ENCODE measurements around the gene TIGIT. TPM values are rescaled to one million over a fixed set of nuclear protein-coding genes. Genes with fewer than 3 reads are reported as not detected.

Gene TIGIT
- total RNA-seq, 4 donors from 2014 or later: 0.11 to 0.98 (median 0.40) TPM; not detected in 1

DNA sequence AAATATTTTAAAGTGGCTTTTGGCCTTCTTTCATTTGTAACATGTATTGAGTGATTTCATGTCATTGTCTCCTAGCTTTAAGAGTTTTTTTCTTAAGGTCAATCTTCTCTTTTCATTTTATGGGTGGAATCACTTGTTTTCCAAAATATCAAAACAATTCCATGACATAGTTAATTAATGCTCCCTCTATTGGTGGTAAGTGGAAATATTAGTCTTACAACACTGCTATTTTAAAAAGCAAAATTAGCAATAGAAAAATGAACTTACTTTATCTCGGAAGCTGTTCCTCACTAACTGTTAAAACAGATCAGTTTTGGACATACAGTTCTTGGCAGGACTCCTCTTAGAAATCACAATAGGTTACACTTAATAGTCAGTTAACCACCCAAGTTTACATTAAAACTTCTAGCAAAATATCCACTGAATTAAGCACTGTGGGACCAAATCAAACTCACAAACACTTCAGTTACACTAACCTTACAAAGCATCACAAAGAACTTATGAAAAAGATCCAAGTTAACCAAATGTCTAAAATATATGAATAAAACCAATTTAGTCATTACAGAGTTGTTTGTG, 42.4 kb downstream of the TIGIT start:
- no peak for TF ChIP-seq POLR2A (IDR thresholded peaks at IDR 0.05)
- TF ChIP-seq, protein P1, sequence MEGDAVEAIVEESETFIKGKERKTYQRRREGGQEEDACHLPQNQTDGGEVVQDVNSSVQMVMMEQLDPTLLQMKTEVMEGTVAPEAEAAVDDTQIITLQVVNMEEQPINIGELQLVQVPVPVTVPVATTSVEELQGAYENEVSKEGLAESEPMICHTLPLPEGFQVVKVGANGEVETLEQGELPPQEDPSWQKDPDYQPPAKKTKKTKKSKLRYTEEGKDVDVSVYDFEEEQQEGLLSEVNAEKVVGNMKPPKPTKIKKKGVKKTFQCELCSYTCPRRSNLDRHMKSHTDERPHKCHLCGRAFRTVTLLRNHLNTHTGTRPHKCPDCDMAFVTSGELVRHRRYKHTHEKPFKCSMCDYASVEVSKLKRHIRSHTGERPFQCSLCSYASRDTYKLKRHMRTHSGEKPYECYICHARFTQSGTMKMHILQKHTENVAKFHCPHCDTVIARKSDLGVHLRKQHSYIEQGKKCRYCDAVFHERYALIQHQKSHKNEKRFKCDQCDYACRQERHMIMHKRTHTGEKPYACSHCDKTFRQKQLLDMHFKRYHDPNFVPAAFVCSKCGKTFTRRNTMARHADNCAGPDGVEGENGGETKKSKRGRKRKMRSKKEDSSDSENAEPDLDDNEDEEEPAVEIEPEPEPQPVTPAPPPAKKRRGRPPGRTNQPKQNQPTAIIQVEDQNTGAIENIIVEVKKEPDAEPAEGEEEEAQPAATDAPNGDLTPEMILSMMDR (IDR thresholded peaks at IDR 0.05): peak in 5 of 6 experiments; percentile 6 to 52 (median 37)
- no peak for DNase-seq
- H3K4me3 ChIP-seq (replicated peaks in 1 of 3): no peak overlapping the region
- H3K36me3 ChIP-seq: peaks cover 0 to 8% of the 10 kb centered on the region in 2 donors
- H3K27ac ChIP-seq: no peak overlapping the region
- WGBS, 2 donors: 86% methylated on average over 1 of the region's 1 CpG
- no peaks in the 10 kb centered on the region for H3K4me1 ChIP-seq
- intact Hi-C loops (cut with DNase I): no loop called here
- no peaks in the 10 kb centered on the region for H3K9me3 ChIP-seq
- no peaks in the 10 kb centered on the region for H3K27me3 ChIP-seq

DNA sequence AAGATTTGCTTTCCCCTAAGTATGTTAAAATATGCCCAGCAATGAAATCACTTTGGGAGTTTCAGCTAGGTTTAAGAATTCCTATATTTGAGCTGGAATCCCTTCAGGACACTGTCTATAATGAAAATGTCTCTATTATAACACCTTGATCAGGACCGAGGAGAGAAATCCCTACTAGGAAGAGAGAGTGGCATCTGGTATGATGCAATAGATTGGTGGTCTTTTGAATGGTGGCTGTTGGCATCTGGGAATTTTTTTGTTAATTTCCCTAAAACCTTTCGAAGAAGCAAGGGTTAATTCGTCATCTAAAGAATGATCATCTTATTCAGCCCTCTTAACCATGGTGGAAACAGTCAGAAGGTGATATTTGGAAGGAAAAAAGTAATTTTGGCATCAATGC, 43.0 kb downstream of the TIGIT start:
- no peak for TF ChIP-seq POLR2A (IDR thresholded peaks at IDR 0.05)
- TF ChIP-seq, protein P1 (IDR thresholded peaks at IDR 0.05): no peak

DNA sequence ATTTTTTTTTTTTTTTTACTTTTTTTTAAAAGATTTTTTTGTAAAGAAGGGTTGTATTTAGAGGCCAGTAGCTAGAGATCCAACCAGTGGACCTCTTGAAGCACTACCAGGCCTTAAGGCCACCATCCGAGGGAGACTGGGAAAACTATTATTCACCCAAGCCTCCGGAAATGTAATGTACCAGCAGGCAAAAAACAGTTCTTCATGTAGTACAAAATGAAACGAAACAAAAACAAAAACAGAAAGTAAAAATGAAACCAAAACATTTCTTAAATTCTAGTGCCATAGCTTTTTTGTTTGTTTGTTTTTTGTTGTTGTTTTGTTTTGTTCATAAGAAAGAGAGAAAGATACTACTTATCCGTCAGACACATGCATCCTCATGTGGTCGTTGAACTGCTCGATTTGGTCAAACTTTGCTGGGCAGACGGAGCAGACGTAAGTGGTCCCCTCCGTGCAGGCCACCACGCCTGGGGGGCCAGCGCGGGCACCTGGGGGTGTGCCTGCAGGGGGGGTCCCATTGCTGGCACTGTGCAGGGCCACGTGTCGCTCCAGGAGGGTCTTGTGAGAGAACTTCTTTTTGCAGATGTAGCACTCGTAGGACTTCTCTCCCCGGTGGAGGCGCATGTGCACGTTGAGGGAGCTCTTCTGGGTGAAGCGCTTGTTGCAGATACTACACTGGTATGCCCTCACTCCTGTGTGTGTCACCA, 45.0 kb downstream of the TIGIT start:
- Histone ChIP-seq H3K9me3 (no peaks in the 10 kb centered on the region), H3K4me1 (no peaks in the 10 kb centered on the region), H3K27ac (no peak overlapping the region), H3K27me3 (no peaks in the 10 kb centered on the region), H3K36me3 (peaks cover 0 to 8% of the 10 kb centered on the region in 2 donors), H3K4me3 (replicated peaks in 1 of 3) (no peak overlapping the region)
- TF ChIP-seq, protein P1 (IDR thresholded peaks at IDR 0.05): no peak
- TF ChIP-seq POLR2A (IDR thresholded peaks at IDR 0.05): no peak
- WGBS, 2 donors: 95 to 96% methylated on average over 19 of the region's 19 CpGs
- intact Hi-C loops (cut with DNase I): no loop called here
- DNase-seq: no peak

More for the DNA sequence above, 43.0 kb downstream of the TIGIT start:
- Histone ChIP-seq H3K27ac (no peak overlapping the region), H3K36me3 (peaks cover 0 to 8% of the 10 kb centered on the region in 2 donors), H3K27me3 (no peaks in the 10 kb centered on the region), H3K4me1 (no peaks in the 10 kb centered on the region), H3K4me3 (replicated peaks in 1 of 3) (no peak overlapping the region), H3K9me3 (no peaks in the 10 kb centered on the region)
- no peak for DNase-seq
- intact Hi-C loops (cut with DNase I): no loop called here
- 92 to 95% methylated on average over 3 of the region's 3 CpGs for WGBS, 2 donors

DNA sequence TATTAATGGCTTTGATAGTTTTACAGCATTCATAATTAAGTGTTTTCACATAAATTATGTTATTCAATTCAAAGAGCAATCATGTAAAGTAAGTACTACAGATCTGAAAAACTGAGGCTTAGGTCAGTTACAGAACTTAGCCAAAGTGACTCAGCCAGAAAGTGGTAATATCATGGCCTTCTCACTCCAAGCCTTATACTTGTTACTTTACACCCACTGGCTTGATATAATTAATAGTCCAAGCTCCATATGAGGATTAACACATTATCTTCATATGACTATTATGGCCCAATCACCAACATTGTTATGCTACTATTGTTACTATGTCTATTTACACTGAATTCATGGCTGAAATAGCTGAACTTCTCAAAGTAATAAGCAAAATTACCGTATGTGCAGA, 50.7 kb downstream of the TIGIT start:
- 94 to 98% methylated on average over 1 of the region's 1 CpG for WGBS, 2 donors
- Histone ChIP-seq H3K27me3 (no peaks in the 10 kb centered on the region), H3K9me3 (no peaks in the 10 kb centered on the region), H3K4me3 (replicated peaks in 1 of 3) (no peak overlapping the region), H3K36me3 (peaks cover 0 to 4% of the 10 kb centered on the region in 2 donors), H3K4me1 (no peaks in the 10 kb centered on the region), H3K27ac (no peak overlapping the region)
- TF ChIP-seq, protein P1 (IDR thresholded peaks at IDR 0.05): no peak
- TF ChIP-seq POLR2A (IDR thresholded peaks at IDR 0.05): no peak
- intact Hi-C loops (cut with DNase I): no loop called here
- DNase-seq: no peak

DNA sequence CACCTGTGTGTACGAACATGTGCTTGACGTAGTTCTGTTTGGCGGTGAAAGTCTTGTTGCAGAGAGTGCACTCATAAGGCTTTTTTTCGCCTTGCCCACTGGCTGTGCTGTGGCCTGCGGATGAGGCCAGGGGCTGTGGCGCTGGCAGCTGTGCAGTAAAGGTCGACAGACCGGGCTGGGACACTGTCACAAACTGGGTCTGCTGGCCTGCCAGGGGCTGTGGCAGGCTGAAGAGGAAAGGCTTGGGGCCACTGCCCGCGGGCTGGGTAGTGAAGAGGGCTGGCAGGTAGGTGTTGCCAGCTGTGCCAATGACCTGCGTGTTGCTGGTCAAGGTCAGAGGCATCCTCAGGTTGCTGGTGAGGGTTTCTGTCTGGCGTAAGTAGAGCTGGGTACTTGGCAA, 56.4 kb downstream of the TIGIT start:
- 98 to 99% methylated on average over 8 to 12 of the region's 12 CpGs for WGBS, 2 donors
- intact Hi-C loops (cut with DNase I): no loop called here
- TF ChIP-seq POLR2A (IDR thresholded peaks at IDR 0.05): no peak
- TF ChIP-seq, protein P1 (IDR thresholded peaks at IDR 0.05): no peak

More for the DNA sequence above, 56.4 kb downstream of the TIGIT start:
- no peaks in the 10 kb centered on the region for H3K4me1 ChIP-seq
- H3K4me3 ChIP-seq (replicated peaks in 1 of 3): no peak overlapping the region
- no peaks in the 10 kb centered on the region for H3K27me3 ChIP-seq
- H3K36me3 ChIP-seq: peaks cover 20% of the 10 kb centered on the region in 2 donors
- no peak for DNase-seq
- H3K9me3 ChIP-seq: no peaks in the 10 kb centered on the region
- no peak overlapping the region for H3K27ac ChIP-seq
